ENCODE results near the gene NTPCR.
"Not testable (repeated sequence)": the region's sequence is repeated elsewhere in the genome, so short reads cannot be mapped to it uniquely, and the experiment has no call there.

Gene NTPCR

GRCh38 chr1:232991238-232991637 lies 40.8 kb downstream of the NTPCR start:
- Histone ChIP-seq H3K4me1 (ENCODE audit: control insufficient read depth, low read depth, low read length) (no peaks in the 10 kb centered on the region), H3K9me3 (ENCODE audit: control insufficient read depth, low read depth, low read length) (peaks cover 7% of the 10 kb centered on the region), H3K36me3 (ENCODE audit: control insufficient read depth, low read depth, low read length) (peaks cover 16% of the 10 kb centered on the region), H3K27ac (ENCODE audit: low read length) (no peak overlapping the region), H3K9ac (ENCODE audit: low read length) (no peak overlapping the region), H3K4me3 (ENCODE audit: low read length) (no peak overlapping the region), H3K27me3 (ENCODE audit: control insufficient read depth, insufficient read depth, low read length) (no peaks in the 10 kb centered on the region)

- no peak overlapping the region for H3K9ac ChIP-seq (ENCODE audit: low read length)
- peaks cover 7% of the 10 kb centered on the region for H3K9me3 ChIP-seq (ENCODE audit: control insufficient read depth, low read depth, low read length)
- no peaks in the 10 kb centered on the region for H3K27me3 ChIP-seq (ENCODE audit: control insufficient read depth, insufficient read depth, low read length)
- no peak overlapping the region for H3K4me3 ChIP-seq (ENCODE audit: low read length)
- H3K4me1 ChIP-seq (ENCODE audit: control insufficient read depth, low read depth, low read length) = no peaks in the 10 kb centered on the region
- peaks cover 16% of the 10 kb centered on the region for H3K36me3 ChIP-seq (ENCODE audit: control insufficient read depth, low read depth, low read length)
- H3K27ac ChIP-seq (ENCODE audit: low read length) = no peak overlapping the region
These were observed 41.8 kb downstream of the NTPCR start for GRCh38 chr1:232992227-232992626.

- H3K9ac ChIP-seq (ENCODE audit: low read length) = no peak overlapping the region
- no peak overlapping the region for H3K4me3 ChIP-seq (ENCODE audit: low read length)
- no peak overlapping the region for H3K27ac ChIP-seq (ENCODE audit: low read length)
- H3K4me1 ChIP-seq (ENCODE audit: control insufficient read depth, low read depth, low read length) = no peaks in the 10 kb centered on the region
- H3K9me3 ChIP-seq (ENCODE audit: control insufficient read depth, low read depth, low read length) = peaks cover 7% of the 10 kb centered on the region
- H3K36me3 ChIP-seq (ENCODE audit: control insufficient read depth, low read depth, low read length) = peaks cover 25% of the 10 kb centered on the region
- no peaks in the 10 kb centered on the region for H3K27me3 ChIP-seq (ENCODE audit: control insufficient read depth, insufficient read depth, low read length)
These were observed 43.1 kb downstream of the NTPCR start for GRCh38 chr1:232993555-232993954.

DNA sequence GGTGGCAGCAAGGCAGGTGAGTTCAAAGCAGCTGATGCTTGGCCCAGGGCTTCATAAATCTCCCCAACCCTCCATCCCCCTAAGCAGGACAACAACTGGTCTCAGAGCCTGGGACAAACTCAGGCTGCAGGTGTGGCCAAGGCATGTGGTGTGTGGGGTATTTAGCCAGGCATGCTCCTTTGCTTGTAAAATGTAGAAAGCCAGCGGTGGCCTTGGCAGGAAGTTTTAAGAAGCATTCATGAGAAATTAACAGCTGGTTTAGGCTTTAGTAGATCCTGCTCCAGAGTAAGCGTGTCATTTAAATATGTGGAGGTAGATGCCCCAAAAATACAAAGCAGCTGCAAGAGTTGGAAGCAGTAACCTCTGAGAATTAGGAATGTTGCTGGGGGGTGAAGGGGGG lies 44.8 kb downstream of the NTPCR start:
- peaks cover 37% of the 10 kb centered on the region for H3K36me3 ChIP-seq (ENCODE audit: control insufficient read depth, low read depth, low read length)
- H3K9ac ChIP-seq (ENCODE audit: low read length) = no peak overlapping the region

DNA sequence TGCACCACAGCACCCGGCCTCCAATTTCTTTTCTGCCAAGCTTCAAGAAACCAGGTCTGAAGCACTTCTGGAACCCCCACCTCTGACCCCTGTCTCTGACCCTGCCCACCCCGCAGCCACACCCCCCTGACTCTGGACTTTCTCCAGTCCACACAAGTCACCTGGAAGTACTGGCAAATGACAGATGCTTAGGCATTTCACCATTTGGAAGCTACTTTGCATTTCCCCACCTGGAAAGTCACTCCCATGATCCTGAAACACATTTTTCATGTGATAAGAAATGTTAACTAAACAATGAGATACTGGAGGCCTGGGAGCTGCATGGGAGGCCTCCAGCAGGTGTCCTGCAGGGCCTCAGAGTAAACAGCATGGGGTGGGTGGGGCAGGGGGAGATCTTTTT lies 45.7 kb downstream of the NTPCR start:
- H3K9me3 ChIP-seq (ENCODE audit: control insufficient read depth, low read depth, low read length) = peaks cover 7% of the 10 kb centered on the region
- H3K27ac ChIP-seq (ENCODE audit: low read length) = no peak overlapping the region
- H3K36me3 ChIP-seq (ENCODE audit: control insufficient read depth, low read depth, low read length) = peaks cover 43% of the 10 kb centered on the region
- no peak overlapping the region for H3K4me3 ChIP-seq (ENCODE audit: low read length)
- H3K4me1 ChIP-seq (ENCODE audit: control insufficient read depth, low read depth, low read length) = no peaks in the 10 kb centered on the region
- H3K27me3 ChIP-seq (ENCODE audit: control insufficient read depth, insufficient read depth, low read length) = no peaks in the 10 kb centered on the region
- H3K9ac ChIP-seq (ENCODE audit: low read length) = no peak overlapping the region

More for the DNA sequence above, 44.8 kb downstream of the NTPCR start:
- Histone ChIP-seq H3K9me3 (ENCODE audit: control insufficient read depth, low read depth, low read length) (peaks cover 7% of the 10 kb centered on the region), H3K4me3 (ENCODE audit: low read length) (no peak overlapping the region), H3K27me3 (ENCODE audit: control insufficient read depth, insufficient read depth, low read length) (no peaks in the 10 kb centered on the region), H3K4me1 (ENCODE audit: control insufficient read depth, low read depth, low read length) (no peaks in the 10 kb centered on the region), H3K27ac (ENCODE audit: low read length) (no peak overlapping the region)

DNA sequence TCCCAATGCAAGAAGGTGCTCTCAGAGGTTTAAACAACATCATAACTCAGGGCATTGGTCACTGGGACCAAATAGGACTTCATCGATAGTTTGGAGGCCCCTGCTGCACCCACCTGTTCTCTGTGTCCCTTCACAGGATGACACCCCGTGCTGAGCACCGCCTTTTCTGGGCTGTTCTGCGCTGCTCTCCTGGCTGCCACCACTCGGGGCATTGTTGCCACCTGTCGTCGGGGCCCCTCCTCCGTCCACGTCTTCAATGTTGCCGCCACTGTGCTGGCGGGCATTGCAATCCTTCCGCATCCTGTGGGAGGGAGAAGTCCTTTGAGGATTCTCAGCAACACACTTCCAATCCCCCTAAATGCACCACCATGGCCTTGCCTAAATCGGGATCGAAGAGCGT lies 47.7 kb downstream of the NTPCR start:
- Histone ChIP-seq H3K36me3 (ENCODE audit: control insufficient read depth, low read depth, low read length) (peaks cover 42% of the 10 kb centered on the region), H3K27ac (ENCODE audit: low read length) (no peak overlapping the region), H3K27me3 (ENCODE audit: control insufficient read depth, insufficient read depth, low read length) (no peaks in the 10 kb centered on the region), H3K4me3 (ENCODE audit: low read length) (no peak overlapping the region), H3K9me3 (ENCODE audit: control insufficient read depth, low read depth, low read length) (peaks cover 6% of the 10 kb centered on the region), H3K4me1 (ENCODE audit: control insufficient read depth, low read depth, low read length) (no peaks in the 10 kb centered on the region), H3K9ac (ENCODE audit: low read length) (no peak overlapping the region)

- Histone ChIP-seq H3K9ac (ENCODE audit: low read length) (no peak overlapping the region), H3K4me3 (ENCODE audit: low read length) (no peak overlapping the region), H3K36me3 (ENCODE audit: control insufficient read depth, low read depth, low read length) (peaks cover 37% of the 10 kb centered on the region), H3K27ac (ENCODE audit: low read length) (no peak overlapping the region), H3K9me3 (ENCODE audit: control insufficient read depth, low read depth, low read length) (peaks cover 2% of the 10 kb centered on the region), H3K4me1 (ENCODE audit: control insufficient read depth, low read depth, low read length) (no peaks in the 10 kb centered on the region), H3K27me3 (ENCODE audit: control insufficient read depth, insufficient read depth, low read length) (no peaks in the 10 kb centered on the region)
These were observed 48.2 kb downstream of the NTPCR start for GRCh38 chr1:232998646-232999045.

DNA sequence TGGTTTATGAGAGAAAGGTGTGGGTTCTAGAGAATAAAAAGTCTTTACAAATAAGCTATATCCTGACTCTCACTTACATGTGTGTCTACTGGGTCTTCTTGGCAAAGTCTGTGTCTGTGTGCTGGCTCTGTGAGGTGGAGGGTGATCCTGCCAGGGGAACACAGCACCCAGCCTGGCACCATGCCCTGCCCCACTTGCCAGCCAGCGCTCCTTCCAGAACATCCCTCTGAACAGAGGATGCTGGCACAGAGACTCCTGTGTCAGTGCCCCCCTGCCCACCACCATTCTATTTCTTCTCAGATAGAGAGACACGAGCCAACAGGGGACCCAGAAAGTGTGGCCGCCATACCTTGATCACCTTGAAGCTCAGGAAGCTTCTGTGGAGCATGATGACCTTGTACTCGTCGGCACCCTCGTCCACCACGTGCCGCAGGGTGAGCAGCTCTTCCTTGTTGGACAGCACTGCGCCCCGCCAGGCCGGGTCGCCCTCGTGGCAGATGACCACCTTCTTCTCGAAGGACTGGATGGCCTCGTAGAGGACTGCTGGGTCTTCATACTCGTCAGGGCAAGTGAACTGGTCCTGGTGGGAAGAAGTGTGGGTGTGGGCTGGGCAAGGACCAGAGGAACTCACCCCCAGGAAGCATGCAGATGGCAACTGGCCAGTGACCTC lies 49.7 kb downstream of the NTPCR start:
- Histone ChIP-seq H3K9me3 (ENCODE audit: control insufficient read depth, low read depth, low read length) (no peaks in the 10 kb centered on the region), H3K9ac (ENCODE audit: low read length) (no peak overlapping the region), H3K4me3 (ENCODE audit: low read length) (no peak overlapping the region), H3K36me3 (ENCODE audit: control insufficient read depth, low read depth, low read length) (peaks cover 29% of the 10 kb centered on the region), H3K27ac (ENCODE audit: low read length) (no peak overlapping the region), H3K4me1 (ENCODE audit: control insufficient read depth, low read depth, low read length) (no peaks in the 10 kb centered on the region), H3K27me3 (ENCODE audit: control insufficient read depth, insufficient read depth, low read length) (no peaks in the 10 kb centered on the region)

DNA sequence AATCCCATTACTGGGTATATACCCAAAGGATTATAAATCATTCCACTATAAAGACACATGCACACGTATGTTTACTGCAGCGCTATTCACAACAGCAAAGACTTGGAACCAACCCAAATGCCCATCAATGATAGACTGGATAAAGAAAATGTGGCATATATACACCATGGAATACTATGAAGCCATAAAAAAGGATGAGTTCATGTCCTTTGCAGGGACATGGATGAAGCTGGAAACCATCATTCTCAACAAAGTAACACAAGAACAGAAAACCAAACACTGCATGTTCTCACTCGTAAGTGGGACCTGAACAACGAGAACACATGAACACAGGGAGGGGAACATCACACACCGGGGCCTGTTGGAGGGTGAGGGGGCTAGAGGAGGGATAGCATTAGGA lies 53.2 kb downstream of the NTPCR start:
- H3K27me3 ChIP-seq (ENCODE audit: control insufficient read depth, insufficient read depth, low read length) = not testable (repeated sequence)

DNA sequence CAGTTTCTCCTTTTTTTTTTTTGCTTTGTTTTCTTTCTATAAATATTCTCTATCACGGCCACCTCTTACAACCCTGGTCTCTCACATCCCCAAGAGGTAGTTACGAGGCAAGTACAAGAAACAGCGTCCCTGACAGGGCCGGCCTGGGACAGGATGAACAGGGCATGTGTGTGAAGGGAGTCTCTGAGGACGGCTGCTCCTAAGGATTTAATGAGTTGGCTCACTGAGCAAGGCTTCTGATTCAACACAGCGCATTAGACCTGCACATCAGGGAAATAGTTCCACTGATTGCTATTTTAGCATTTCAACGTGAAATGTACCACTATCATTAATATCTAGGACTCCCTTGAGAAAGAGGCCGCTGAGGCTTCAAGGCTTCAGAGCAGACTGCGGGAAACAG lies 54.0 kb downstream of the NTPCR start:
- no peaks in the 10 kb centered on the region for H3K27me3 ChIP-seq (ENCODE audit: control insufficient read depth, insufficient read depth, low read length)

More for the DNA sequence above, 53.2 kb downstream of the NTPCR start:
- not testable (repeated sequence) for H3K9me3 ChIP-seq (ENCODE audit: control insufficient read depth, low read depth, low read length); H3K9ac ChIP-seq (ENCODE audit: low read length); H3K4me1 ChIP-seq (ENCODE audit: control insufficient read depth, low read depth, low read length); H3K27ac ChIP-seq (ENCODE audit: low read length); H3K4me3 ChIP-seq (ENCODE audit: low read length)
- peaks cover 17% of the 10 kb centered on the region for H3K36me3 ChIP-seq (ENCODE audit: control insufficient read depth, low read depth, low read length)

DNA sequence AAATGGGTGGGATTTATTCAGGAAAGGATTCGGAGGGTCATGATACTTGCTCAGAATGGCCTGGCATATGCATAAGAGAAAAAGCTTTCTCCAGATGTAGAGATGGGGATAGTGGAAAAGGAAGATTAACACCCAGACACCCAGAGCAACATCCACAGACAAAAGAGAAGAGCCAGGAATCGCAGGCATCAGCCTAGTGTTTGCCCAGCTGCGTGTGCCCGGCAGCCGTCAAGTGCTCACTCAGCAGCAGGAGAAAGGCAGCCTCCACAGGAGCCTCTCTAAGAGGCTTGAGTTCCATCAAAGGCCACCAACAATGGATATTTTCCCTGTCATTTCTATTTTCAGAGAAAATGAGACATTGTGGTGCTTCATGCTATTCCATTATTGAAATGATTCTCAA lies 54.7 kb downstream of the NTPCR start:
- Histone ChIP-seq H3K9me3 (ENCODE audit: control insufficient read depth, low read depth, low read length) (no peaks in the 10 kb centered on the region), H3K4me1 (ENCODE audit: control insufficient read depth, low read depth, low read length) (no peaks in the 10 kb centered on the region), H3K4me3 (ENCODE audit: low read length) (no peak overlapping the region), H3K27ac (ENCODE audit: low read length) (no peak overlapping the region), H3K9ac (ENCODE audit: low read length) (no peak overlapping the region), H3K36me3 (ENCODE audit: control insufficient read depth, low read depth, low read length) (peaks cover 7% of the 10 kb centered on the region), H3K27me3 (ENCODE audit: control insufficient read depth, insufficient read depth, low read length) (no peaks in the 10 kb centered on the region)

More for the DNA sequence above, 54.0 kb downstream of the NTPCR start:
- Histone ChIP-seq H3K4me3 (ENCODE audit: low read length) (no peak overlapping the region), H3K9me3 (ENCODE audit: control insufficient read depth, low read depth, low read length) (no peaks in the 10 kb centered on the region), H3K36me3 (ENCODE audit: control insufficient read depth, low read depth, low read length) (peaks cover 13% of the 10 kb centered on the region), H3K27ac (ENCODE audit: low read length) (no peak overlapping the region), H3K9ac (ENCODE audit: low read length) (no peak overlapping the region), H3K4me1 (ENCODE audit: control insufficient read depth, low read depth, low read length) (no peaks in the 10 kb centered on the region)

- H3K9me3 ChIP-seq (ENCODE audit: control insufficient read depth, low read depth, low read length) = no peaks in the 10 kb centered on the region
- H3K9ac ChIP-seq (ENCODE audit: low read length) = no peak overlapping the region
- H3K27me3 ChIP-seq (ENCODE audit: control insufficient read depth, insufficient read depth, low read length) = no peaks in the 10 kb centered on the region
- H3K4me1 ChIP-seq (ENCODE audit: control insufficient read depth, low read depth, low read length) = no peaks in the 10 kb centered on the region
- no peak overlapping the region for H3K27ac ChIP-seq (ENCODE audit: low read length)
- peaks cover 1% of the 10 kb centered on the region for H3K36me3 ChIP-seq (ENCODE audit: control insufficient read depth, low read depth, low read length)
- H3K4me3 ChIP-seq (ENCODE audit: low read length) = no peak overlapping the region
These were observed 55.3 kb downstream of the NTPCR start for GRCh38 chr1:233005703-233006102.
